Endothelial cell (in vitro differentiated cells): ENCODE data around the gene INPP4A. TPM values are rescaled to one million over a fixed set of nuclear protein-coding genes. Genes with fewer than 3 reads are reported as not detected.

Source experiments
- DNase-seq: peaks from one replicate; pipeline ENCODE4 v3.0.0; 2021; ENCODE audit warnings: low spot score
- H3K27ac Mint-ChIP-seq: one replicate; pipeline ENCODE4 v1.8.0; 2021; ENCODE audit warnings: mixed read lengths, inconsistent platforms; ENCODE audit not compliant: unreplicated experiment
- H3K27me3 Mint-ChIP-seq: one replicate; pipeline ENCODE4 v1.8.0; 2021; ENCODE audit warnings: mild to moderate bottlenecking, moderate library complexity, mixed read lengths, inconsistent platforms; ENCODE audit not compliant: unreplicated experiment
- H3K36me3 Mint-ChIP-seq: one replicate; pipeline ENCODE4 v1.8.0; 2021; ENCODE audit warnings: mild to moderate bottlenecking, low read depth, mixed read lengths, inconsistent platforms; ENCODE audit not compliant: unreplicated experiment
- H3K4me1 Mint-ChIP-seq: one replicate; pipeline ENCODE4 v1.8.0; 2021; ENCODE audit warnings: mild to moderate bottlenecking, mixed read lengths, inconsistent platforms; ENCODE audit not compliant: unreplicated experiment
- H3K4me3 Mint-ChIP-seq: one replicate; pipeline ENCODE4 v1.8.0; 2021; ENCODE audit warnings: mild to moderate bottlenecking, mixed read lengths, inconsistent platforms; ENCODE audit not compliant: unreplicated experiment
- H3K9me3 Mint-ChIP-seq: one replicate; pipeline ENCODE4 v1.8.0; 2021; ENCODE audit warnings: mixed read lengths, inconsistent platforms; ENCODE audit not compliant: unreplicated experiment
- total RNA-seq: library from RNA; stranded (reverse); fragmentation: NEBNext Ultra II Directional; extraction: Animal tissue kit (Norgen Biotek cat#: 25700); gene quantifications from one replicate; pipeline ENCODE4 v1.2.1, GENCODE V29; 2021; ENCODE audit not compliant: unreplicated experiment
- TF ChIP-seq, protein P1 (sequence below): fragments of 200-600 bp; sonication (generic); IDR thresholded peaks from one replicate; pipeline ENCODE4 v1.5.0; 2021; ENCODE audit warnings: antibody characterized with exemption; ENCODE audit not compliant: unreplicated experiment

Gene INPP4A
- total RNA-seq, 1 donor from 2014 or later = 26.8 TPM

DNA sequence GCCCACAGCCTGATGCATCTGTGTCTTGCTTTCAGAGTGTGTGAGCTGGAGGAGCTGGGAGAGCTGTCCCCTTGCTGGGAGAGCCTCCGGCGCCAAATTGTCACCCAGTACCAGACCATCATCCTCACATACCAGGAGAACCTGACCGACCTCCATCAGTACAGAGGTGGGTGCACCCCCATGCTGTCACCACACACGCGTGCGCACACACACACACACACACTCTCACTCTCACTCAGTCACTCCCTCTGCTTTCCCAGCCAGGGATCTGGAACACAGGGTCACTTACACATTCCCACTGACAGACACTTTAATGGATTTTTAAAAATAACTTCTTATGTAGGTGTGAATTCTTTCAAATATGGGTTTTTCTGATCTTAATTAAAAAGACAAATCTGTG is 99.2 kb downstream of the INPP4A start:
- Mint-ChIP-seq H3K27ac (no peak overlapping the region), H3K4me1 (peaks cover 17% of the 10 kb centered on the region), H3K36me3 (peaks cover 34% of the 10 kb centered on the region), H3K27me3 (peaks cover 1% of the 10 kb centered on the region), H3K4me3 (no peak overlapping the region), H3K9me3 (no peaks in the 10 kb centered on the region)
- TF ChIP-seq, protein P1, sequence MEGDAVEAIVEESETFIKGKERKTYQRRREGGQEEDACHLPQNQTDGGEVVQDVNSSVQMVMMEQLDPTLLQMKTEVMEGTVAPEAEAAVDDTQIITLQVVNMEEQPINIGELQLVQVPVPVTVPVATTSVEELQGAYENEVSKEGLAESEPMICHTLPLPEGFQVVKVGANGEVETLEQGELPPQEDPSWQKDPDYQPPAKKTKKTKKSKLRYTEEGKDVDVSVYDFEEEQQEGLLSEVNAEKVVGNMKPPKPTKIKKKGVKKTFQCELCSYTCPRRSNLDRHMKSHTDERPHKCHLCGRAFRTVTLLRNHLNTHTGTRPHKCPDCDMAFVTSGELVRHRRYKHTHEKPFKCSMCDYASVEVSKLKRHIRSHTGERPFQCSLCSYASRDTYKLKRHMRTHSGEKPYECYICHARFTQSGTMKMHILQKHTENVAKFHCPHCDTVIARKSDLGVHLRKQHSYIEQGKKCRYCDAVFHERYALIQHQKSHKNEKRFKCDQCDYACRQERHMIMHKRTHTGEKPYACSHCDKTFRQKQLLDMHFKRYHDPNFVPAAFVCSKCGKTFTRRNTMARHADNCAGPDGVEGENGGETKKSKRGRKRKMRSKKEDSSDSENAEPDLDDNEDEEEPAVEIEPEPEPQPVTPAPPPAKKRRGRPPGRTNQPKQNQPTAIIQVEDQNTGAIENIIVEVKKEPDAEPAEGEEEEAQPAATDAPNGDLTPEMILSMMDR = no peak
- no peak for DNase-seq

GRCh38 chr2:98545591-98545990 is 100.9 kb downstream of the INPP4A start:
- peaks cover 32% of the 10 kb centered on the region for H3K36me3 Mint-ChIP-seq
- H3K27me3 Mint-ChIP-seq = peaks cover 1% of the 10 kb centered on the region
- H3K27ac Mint-ChIP-seq = no peak overlapping the region

DNA sequence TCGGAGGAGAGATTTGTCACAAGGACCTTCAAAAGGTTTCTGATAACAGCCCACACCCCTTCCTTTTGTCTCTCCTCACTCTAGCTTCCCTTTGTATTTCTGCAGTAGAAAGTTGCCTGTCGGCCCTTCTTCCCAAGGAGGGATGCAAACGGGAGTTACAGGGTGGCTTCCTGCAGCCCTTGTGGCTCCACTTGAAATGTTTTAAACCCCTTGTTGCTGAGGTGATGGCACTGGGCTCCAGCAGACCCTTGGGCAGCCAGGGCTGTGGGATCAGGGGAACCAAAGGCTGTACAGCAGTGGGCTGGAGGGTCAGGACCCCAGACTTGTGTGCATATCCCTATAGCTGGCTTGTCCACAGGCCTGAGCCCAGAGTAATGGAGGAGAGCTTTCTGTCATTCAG is 101.5 kb downstream of the INPP4A start:
- H3K4me1 Mint-ChIP-seq = peaks cover 17% of the 10 kb centered on the region
- H3K27me3 Mint-ChIP-seq = peaks cover 1% of the 10 kb centered on the region
- no peaks in the 10 kb centered on the region for H3K9me3 Mint-ChIP-seq
- DNase-seq = no peak
- TF ChIP-seq, protein P1 = no peak
- H3K27ac Mint-ChIP-seq = no peak overlapping the region
- no peak overlapping the region for H3K4me3 Mint-ChIP-seq
- peaks cover 34% of the 10 kb centered on the region for H3K36me3 Mint-ChIP-seq

More at GRCh38 chr2:98545591-98545990, 100.9 kb downstream of the INPP4A start:
- Mint-ChIP-seq H3K9me3 (no peaks in the 10 kb centered on the region), H3K4me3 (no peak overlapping the region), H3K4me1 (peaks cover 17% of the 10 kb centered on the region)
- TF ChIP-seq, protein P1 = no peak
- no peak for DNase-seq

DNA sequence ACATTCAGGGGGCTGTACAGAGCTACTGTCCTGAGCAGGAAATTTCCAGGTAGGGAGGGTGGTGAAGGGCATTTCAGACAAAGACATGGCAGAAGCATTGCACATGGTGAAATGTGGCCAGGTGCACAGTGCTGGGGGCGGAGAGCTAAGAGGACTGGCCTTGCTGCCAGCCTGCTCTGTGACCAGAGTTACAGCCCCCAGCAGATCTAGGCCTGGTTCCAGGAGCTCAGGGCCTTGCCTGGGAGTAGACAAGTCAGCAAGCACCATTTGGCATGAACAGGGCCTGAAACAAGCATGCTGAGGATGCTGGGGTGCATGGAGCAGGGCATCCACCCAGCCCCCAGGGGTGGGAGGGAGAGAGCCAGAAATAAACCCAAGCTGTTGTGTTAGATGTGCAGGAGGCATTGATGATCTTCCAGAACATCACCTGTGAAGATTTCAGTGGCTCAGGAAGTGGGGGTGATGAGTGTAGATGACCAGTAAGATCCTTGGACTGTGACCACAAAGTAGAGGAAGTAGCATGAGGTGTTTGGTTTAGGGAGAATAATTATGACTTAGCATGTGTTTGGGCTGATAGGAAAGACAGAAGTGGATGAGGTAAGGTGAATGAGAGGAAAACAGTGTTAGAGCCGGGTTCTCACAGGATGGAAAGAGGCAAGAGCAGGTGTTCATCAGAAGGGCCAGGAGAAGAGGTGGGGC is 102.6 kb downstream of the INPP4A start:
- Mint-ChIP-seq H3K4me3 (peak overlapping the region; percentile 45), H3K27ac (peak overlapping the region; percentile 16), H3K9me3 (no peaks in the 10 kb centered on the region), H3K27me3 (peaks cover 1% of the 10 kb centered on the region), H3K4me1 (peaks cover 17% of the 10 kb centered on the region), H3K36me3 (peaks cover 34% of the 10 kb centered on the region)
- no peak for DNase-seq
- TF ChIP-seq, protein P1 = no peak
